HepG2 (cell line): Measurements from ENCODE around the gene CNTN5. TPM values are rescaled to one million over a fixed set of nuclear protein-coding genes. Genes with fewer than 3 reads are reported as not detected.

Experiments used
- ATAC-seq: fragments of 200-7000 bp; cut with Tn5 transposase; 3 replicates; pipeline ENCODE4 v1.9.1; 2020; ENCODE audit warnings: mild to moderate bottlenecking, moderate library complexity
- BruUV-seq: library from RNA; stranded (reverse); fragments of 400-500 nt; replicated peaks from 2 replicates; lab custom pipeline; 2021; lab: Mats Ljungman, UMichigan
- CTCF ChIA-PET: fragments of 300-600 bp; formaldehyde crosslinking; extraction: SDS; loops from one replicate; lab custom pipeline; 2021; ENCODE audit warnings: low total read pairs, inconsistent platforms, low intra/inter-chr PET ratio; lab: Yijun Ruan, JAX
- POLR2A ChIA-PET: fragments of 350-600 bp; sonication (Branson Sonifier 250); formaldehyde crosslinking; loops from one replicate; lab custom pipeline; 2020; ENCODE audit warnings: antibody characterized with exemption, inconsistent platforms; lab: Yijun Ruan, JAX
- DNase-seq: peaks from one replicate; pipeline ENCODE4 v3.0.0-alpha.2; 2015; ENCODE audit warnings: low spot score
- FAIRE-seq: peaks from 3 replicates; lab custom pipeline; 2011; peaks lifted over from hg19 to GRCh38; lab: Jason Lieb, UNC
- H2AFZ ChIP-seq: one replicate; pipeline ENCODE4 v1.6.1; 2011; ENCODE audit warnings: low read length, inconsistent platforms
- H3K27ac ChIP-seq: fragments of 300-600 bp; 3 replicates; pipeline ENCODE4 v1.8.0; 2011; ENCODE audit warnings: mixed run types, mild to moderate bottlenecking, mixed read lengths, low read length, inconsistent platforms; ENCODE audit not compliant: insufficient read depth; ENCODE audit errors: extremely low read length
- H3K27me3 ChIP-seq, 2 experiments: fragments of 200-600 bp in 1 of 2; 2 replicates in 1 of 2; 3 replicates in 1 of 2; pipeline versions ENCODE4 v1.6.0 to v1.8.0; 2011; ENCODE audit warnings: low read length in 2 of 2, mild to moderate bottlenecking in 2 of 2, moderate library complexity in 2 of 2, inconsistent platforms in 1 of 2; ENCODE audit not compliant: insufficient read depth in 2 of 2, control insufficient read depth in 1 of 2
- H3K36me3 ChIP-seq, 2 experiments: fragments of 200-600 bp in 1 of 2; replicated peaks in 1 of 2; 2 replicates in 1 of 2; 3 replicates in 1 of 2; pipeline versions ENCODE4 v1.5.1 to v1.8.0; 2011; ENCODE audit warnings: low read length in 2 of 2, inconsistent platforms in 1 of 2; ENCODE audit not compliant: insufficient read depth in 2 of 2, control insufficient read depth in 1 of 2
- H3K4me1 ChIP-seq: 2 replicates; pipeline ENCODE4 v1.5.1; 2012; ENCODE audit warnings: low read length, inconsistent platforms; ENCODE audit not compliant: insufficient read depth
- H3K4me2 ChIP-seq: 2 replicates; pipeline ENCODE4 v1.6.0; 2011; ENCODE audit warnings: low read depth, low read length, inconsistent platforms
- H3K4me3 ChIP-seq, 3 experiments: fragments of 200-600 bp in 1 of 3; sonication (generic), shearing (Covaris generic) in 1 of 3; replicated peaks in 1 of 3; 2 replicates each; pipeline ENCODE4 v1.5.1; 2011 to 2016; ENCODE audit warnings: low read length in 3 of 3, inconsistent platforms in 2 of 3, low read depth in 2 of 3, mild to moderate bottlenecking in 2 of 3, control low read depth in 1 of 3, mixed read lengths in 1 of 3; ENCODE audit not compliant: insufficient read depth in 1 of 3
- H3K79me2 ChIP-seq: one replicate; pipeline ENCODE4 v1.6.1; 2011; ENCODE audit warnings: low read length, inconsistent platforms; ENCODE audit not compliant: insufficient read depth
- H3K9ac ChIP-seq: 2 replicates; pipeline ENCODE4 v1.6.0; 2011; ENCODE audit warnings: mild to moderate bottlenecking, low read depth, low read length, inconsistent platforms; ENCODE audit not compliant: insufficient read depth
- H3K9me3 ChIP-seq: 2 replicates; pipeline ENCODE4 v1.5.1; 2012; ENCODE audit warnings: mild to moderate bottlenecking, low read length
- H4K20me1 ChIP-seq: 2 replicates; pipeline ENCODE4 v1.6.0; 2011; ENCODE audit warnings: inconsistent platforms, mild to moderate bottlenecking, low read length, moderate library complexity; ENCODE audit not compliant: insufficient read depth
- CC2D1A ChIP-seq: sonication (generic); formaldehyde crosslinking; IDR thresholded peaks from 2 replicates; pipeline ENCODE4 v1.8.1; 2023; ENCODE audit warnings: mild to moderate bottlenecking, missing genetic modification reagents
- FOSL2 ChIP-seq: sonication (generic); formaldehyde crosslinking; IDR thresholded peaks from 2 replicates; pipeline ENCODE4 v1.4.0; 2020; ENCODE audit warnings: missing genetic modification reagents
- NCOA1 ChIP-seq: sonication (generic); formaldehyde crosslinking; IDR thresholded peaks from 2 replicates; pipeline ENCODE4 v1.9.0; 2021; ENCODE audit warnings: missing genetic modification reagents
- STAT6 ChIP-seq: sonication (generic); formaldehyde crosslinking; IDR thresholded peaks from 2 replicates; pipeline ENCODE4 v1.4.0; 2020; ENCODE audit warnings: missing genetic modification reagents, mild to moderate bottlenecking, borderline replicate concordance
- TCF7L2 ChIP-seq: IDR thresholded peaks from 2 replicates; pipeline ENCODE4 v1.6.1; 2011; ENCODE audit warnings: mild to moderate bottlenecking, low read depth, low read length, moderate library complexity
- ZKSCAN5 ChIP-seq: sonication (generic); formaldehyde crosslinking; IDR thresholded peaks from 2 replicates; pipeline ENCODE4 v1.5.1; 2020; ENCODE audit warnings: mild to moderate bottlenecking, missing genetic modification reagents
- ZNF343 ChIP-seq: sonication (generic); formaldehyde crosslinking; IDR thresholded peaks from 2 replicates; pipeline ENCODE4 v1.4.0; 2020; ENCODE audit warnings: mild to moderate bottlenecking, missing genetic modification reagents
- ZNF572 ChIP-seq: sonication (generic); formaldehyde crosslinking; IDR thresholded peaks from 2 replicates; pipeline ENCODE4 v1.5.1; 2020; ENCODE audit warnings: mild to moderate bottlenecking, missing genetic modification reagents
- WGBS: methylation state at CpG from one replicate; pipeline ENCODE4 v1.1.6; 2017; ENCODE audit warnings: low lambda C conversion rate; 5-methylcytosine and 5-hydroxymethylcytosine counted together
- in situ Hi-C: cut with HindIII; loops from 2 replicates; pipeline ENCODE4 v1.10.0; 2017; ENCODE audit warnings: low pct_unique_long_range_greater_than_20kb; ENCODE audit not compliant: extremely low pct_ligation_motif_present
- intact Hi-C: fragments of 100-400 bp; cut with micrococcal nuclease; formaldehyde crosslinking; loops from one replicate; pipeline ENCODE4 v1.10.0; 2022; ENCODE audit not compliant: unreplicated experiment
- polyA plus RNA-seq, 8 experiments: library from polyadenylated mRNA; depleted of rRNA in 3 of 8; stranded (reverse) in 7 of 8; unstranded in 1 of 8; fragments of >200 nt; fragmentation: Illumina TruSeq in 4 of 8; extraction: Trizol in 4 of 8; gene quantifications; 2 replicates each; pipeline versions ENCODE4 v1.2.1 to v1.2.3, GENCODE V29; 2011 to 2016; ENCODE audit warnings: low read depth in 4 of 8, missing spikeins in 1 of 8, mixed read lengths in 1 of 8; ENCODE audit not compliant: insufficient read depth in 1 of 8
- total RNA-seq, 5 experiments: library from RNA; depleted of rRNA; stranded (reverse); fragments of >200 nt; fragmentation: Illumina TruSeq; extraction: Trizol; gene quantifications; 2 replicates each; pipeline ENCODE4 v1.2.3, GENCODE V29; 2016; ENCODE audit warnings: low read depth in 1 of 5

The CNTN5 gene
- total and polyA plus RNA-seq, 2 of the 13 experiments (the other 11 are each of a cell fraction or from before 2014, with no cell fraction given), result not detected

DNA sequence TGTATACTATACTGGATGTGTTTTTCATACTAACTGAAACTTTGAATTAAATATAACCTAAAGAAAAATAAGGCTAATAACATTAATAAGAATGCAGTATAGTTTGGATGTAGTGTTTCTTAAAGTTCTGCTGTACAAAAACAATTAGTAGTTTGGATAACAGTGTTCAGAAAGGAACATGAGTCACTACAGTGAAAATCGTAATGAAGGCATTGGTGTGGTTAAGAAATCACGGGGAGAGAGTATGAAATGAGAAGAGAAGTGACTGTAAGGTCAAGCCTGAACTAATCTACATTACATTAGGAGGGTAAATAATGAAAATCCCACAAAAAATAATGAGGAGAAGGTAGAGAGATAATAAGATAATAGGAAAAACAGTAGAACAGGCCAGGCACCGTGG lies 939.8 kb downstream of the CNTN5 start:
- no peak for FAIRE-seq

More for the DNA sequence above, 939.8 kb downstream of the CNTN5 start:
- no peaks in the 10 kb centered on the region for H3K79me2 ChIP-seq
- H3K27ac ChIP-seq, result no peak overlapping the region
- H3K36me3 ChIP-seq, result no peaks in the 10 kb centered on the region
- WGBS, result 3% methylated on average over 3 of the region's 3 CpGs
- in situ Hi-C loops (no loop called here), intact Hi-C loops (no loop called here)
- no TSS peak for BruUV-seq
- no peak overlapping the region for H3K4me2 ChIP-seq
- no peak overlapping the region for H3K9ac ChIP-seq
- H3K9me3 ChIP-seq, result no peaks in the 10 kb centered on the region
- no peaks in the 10 kb centered on the region for H3K4me1 ChIP-seq
- ATAC-seq (no peak), DNase-seq (no peak)
- TF ChIP-seq NCOA1 (CRISPR knock-in tag), result no peak
- TF ChIP-seq ZNF343 (CRISPR knock-in tag), result no peak
- TF ChIP-seq STAT6 (CRISPR knock-in tag), result no peak
- TF ChIP-seq ZNF572 (CRISPR knock-in tag), result no peak
- no peak for TF ChIP-seq CC2D1A (CRISPR knock-in tag)
- TF ChIP-seq TCF7L2, result no peak
- TF ChIP-seq FOSL2 (CRISPR knock-in tag), result no peak
- TF ChIP-seq ZKSCAN5 (CRISPR knock-in tag), result no peak
- H2AFZ ChIP-seq, result no peak overlapping the region
- no peak overlapping the region for H3K4me3 ChIP-seq
- no peaks in the 10 kb centered on the region for H4K20me1 ChIP-seq
- POLR2A ChIA-PET, result no interaction called here
- CTCF ChIA-PET, result no interaction called here
- no peaks in the 10 kb centered on the region for H3K27me3 ChIP-seq
